Dendritic cell treated with granulocyte-macrophage colony-stimulating factor and Interleukin-4, amounts not matched to agents 40 ng/mL and 50 ng/mL, for 4 days (primary cell): Measurements from ENCODE around the gene GPS1.
A peak's percentile ranks its signal among the peaks of the same experiment; 100 is the strongest.

Experiments used
- H3K27ac Mint-ChIP-seq: one replicate; pipeline ENCODE4 v1.8.0; 2022; ENCODE audit warnings: mild to moderate bottlenecking, mixed read lengths
- H3K27me3 Mint-ChIP-seq: one replicate; pipeline ENCODE4 v1.8.0; 2022; ENCODE audit warnings: mild to moderate bottlenecking, mixed read lengths
- H3K36me3 Mint-ChIP-seq: one replicate; pipeline ENCODE4 v1.8.0; 2022; ENCODE audit warnings: low read depth, mixed read lengths
- H3K4me1 Mint-ChIP-seq: one replicate; pipeline ENCODE4 v1.8.0; 2022; ENCODE audit warnings: low read depth, mixed read lengths
- H3K4me3 Mint-ChIP-seq: one replicate; pipeline ENCODE4 v1.8.0; 2022; ENCODE audit warnings: mild to moderate bottlenecking, moderate library complexity, mixed read lengths
- H3K9me3 Mint-ChIP-seq: one replicate; pipeline ENCODE4 v1.8.0; 2022; ENCODE audit warnings: mixed read lengths
- intact Hi-C: fragments of 100-400 bp; cut with micrococcal nuclease; formaldehyde crosslinking; loops from one replicate; pipeline ENCODE4 v1.15.0; 2022

Gene GPS1

DNA sequence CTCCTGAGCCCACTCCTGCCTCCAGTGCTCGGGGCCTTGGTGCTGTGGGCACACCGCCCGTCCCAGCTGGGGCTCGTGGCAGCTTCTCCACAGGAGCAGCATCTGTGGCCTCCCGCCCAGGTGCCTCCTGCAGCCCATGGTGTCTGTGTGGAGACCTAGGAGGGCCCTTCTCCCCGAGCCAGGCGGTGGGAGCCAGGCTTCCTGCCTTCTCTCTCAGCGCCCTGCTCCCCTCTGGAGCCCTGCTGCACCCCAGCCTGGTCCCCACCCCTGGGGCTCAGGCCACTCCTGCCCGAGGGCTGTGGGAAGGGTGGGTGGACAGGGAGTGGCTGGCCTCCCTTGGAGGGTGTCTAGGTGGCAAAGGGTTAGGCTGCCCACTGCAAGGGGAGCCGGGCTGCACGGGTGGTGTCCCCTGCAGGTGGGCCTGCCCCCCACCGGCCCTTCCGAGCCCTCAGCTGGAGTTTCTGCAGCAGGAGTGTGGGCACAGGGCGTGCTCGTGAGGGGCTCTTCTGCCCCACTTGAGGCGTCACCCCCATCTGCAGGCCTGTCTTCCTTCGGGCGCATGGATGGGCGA, 40.0 kb upstream of the GPS1 start:
- Mint-ChIP-seq H3K4me3 (no peak overlapping the region), H3K9me3 (no peaks in the 10 kb centered on the region), H3K27ac (no peak overlapping the region), H3K27me3 (no peaks in the 10 kb centered on the region), H3K4me1 (no peaks in the 10 kb centered on the region), H3K36me3 (peaks cover 76% of the 10 kb centered on the region)
- intact Hi-C loops, result no loop called here

GRCh38 chr17:82012261-82012639, 39.4 kb upstream of the GPS1 start:
- Mint-ChIP-seq H3K27me3 (no peaks in the 10 kb centered on the region), H3K36me3 (peaks cover 80% of the 10 kb centered on the region), H3K9me3 (no peaks in the 10 kb centered on the region), H3K4me1 (no peaks in the 10 kb centered on the region), H3K27ac (no peak overlapping the region), H3K4me3 (no peak overlapping the region)
- intact Hi-C loops, result no loop called here

GRCh38 chr17:82012640-82013295, 38.9 kb upstream of the GPS1 start:
- Mint-ChIP-seq H3K36me3 (peaks cover 84% of the 10 kb centered on the region), H3K27ac (peak overlapping the region; percentile 20), H3K9me3 (no peaks in the 10 kb centered on the region), H3K27me3 (no peaks in the 10 kb centered on the region), H3K4me1 (no peaks in the 10 kb centered on the region), H3K4me3 (no peak overlapping the region)
- intact Hi-C loops, result no loop called here

DNA sequence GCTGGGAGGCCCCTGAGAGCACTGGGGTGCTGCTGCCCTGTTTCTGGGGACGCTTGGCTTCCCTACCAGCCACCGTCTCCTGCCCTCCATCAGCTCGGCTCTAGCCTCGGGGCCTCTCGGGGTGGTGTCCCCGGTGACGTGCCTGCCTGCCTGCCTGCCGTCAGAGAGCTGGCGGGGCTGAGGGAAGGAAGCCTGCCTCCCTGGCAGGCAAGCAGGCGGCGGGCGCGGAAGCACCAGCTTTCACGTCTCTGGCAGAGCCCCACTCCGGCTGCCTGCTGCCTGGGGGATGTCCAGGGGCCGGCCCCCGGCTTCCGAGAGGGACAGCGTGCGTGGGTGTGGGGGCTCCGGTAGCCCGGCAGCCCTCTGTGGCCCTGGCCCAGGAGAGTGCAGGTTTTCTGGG, 38.4 kb upstream of the GPS1 start:
- Mint-ChIP-seq H3K27ac (no peak overlapping the region), H3K36me3 (peaks cover 84% of the 10 kb centered on the region), H3K4me1 (no peaks in the 10 kb centered on the region), H3K9me3 (no peaks in the 10 kb centered on the region), H3K4me3 (no peak overlapping the region), H3K27me3 (no peaks in the 10 kb centered on the region)
- intact Hi-C loops, result no loop called here

DNA sequence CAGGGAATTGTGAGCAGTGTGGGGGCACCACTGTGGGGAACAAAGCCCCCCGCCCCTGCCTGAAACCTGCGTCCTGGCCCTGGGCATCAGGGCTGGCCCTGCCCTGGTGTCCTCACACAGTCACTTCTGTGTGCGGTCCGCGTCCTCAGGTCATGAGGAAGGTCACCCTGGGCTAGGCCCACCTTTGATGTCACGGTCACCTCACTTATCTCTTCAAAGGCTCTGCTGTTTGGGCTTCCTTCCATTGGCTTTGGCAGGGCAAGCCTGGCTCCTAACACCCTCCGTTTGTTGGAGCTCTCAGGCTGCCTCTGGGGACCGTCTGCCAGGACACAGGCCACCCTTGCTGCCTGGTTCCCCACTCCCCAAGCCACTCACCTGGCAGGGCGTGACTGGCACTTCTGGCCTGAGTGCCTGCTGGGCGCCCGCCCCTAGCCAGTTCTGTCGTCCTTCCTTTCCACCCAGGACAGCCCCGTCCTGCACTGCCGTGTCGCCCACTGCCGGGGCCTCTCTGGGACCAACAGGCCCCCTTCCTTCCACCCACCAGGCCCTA, 37.9 kb upstream of the GPS1 start:
- Mint-ChIP-seq H3K27ac (no peak overlapping the region), H3K36me3 (peaks cover 86% of the 10 kb centered on the region), H3K4me3 (no peak overlapping the region), H3K9me3 (no peaks in the 10 kb centered on the region), H3K27me3 (no peaks in the 10 kb centered on the region), H3K4me1 (no peaks in the 10 kb centered on the region)
- intact Hi-C loops, result no loop called here

DNA sequence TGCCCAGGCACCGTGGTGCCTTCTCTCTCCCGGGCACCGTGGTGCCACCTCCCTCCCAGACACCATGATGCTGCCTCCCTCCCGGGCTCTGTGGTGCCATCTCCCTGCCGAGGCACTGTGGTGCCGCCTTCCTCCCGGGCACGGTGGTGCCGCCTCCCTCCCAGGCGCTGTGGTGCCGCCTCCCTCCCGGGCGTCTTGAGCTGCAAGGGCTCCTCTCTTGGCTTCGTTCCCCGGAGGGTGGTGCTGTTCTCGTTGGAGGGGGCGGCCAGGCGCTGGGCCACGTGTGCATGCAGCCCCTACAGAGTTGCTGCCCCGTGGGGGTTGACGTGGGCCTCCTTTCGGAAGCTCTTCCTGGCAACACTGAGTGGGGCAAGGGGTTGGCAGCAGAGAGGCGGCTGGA, 37.3 kb upstream of the GPS1 start:
- no peak overlapping the region for H3K4me3 Mint-ChIP-seq
- H3K36me3 Mint-ChIP-seq, result peaks cover 86% of the 10 kb centered on the region
- no peaks in the 10 kb centered on the region for H3K27me3 Mint-ChIP-seq
- H3K27ac Mint-ChIP-seq, result no peak overlapping the region
- intact Hi-C loops, result no loop called here
- H3K9me3 Mint-ChIP-seq, result no peaks in the 10 kb centered on the region
- H3K4me1 Mint-ChIP-seq, result no peaks in the 10 kb centered on the region

DNA sequence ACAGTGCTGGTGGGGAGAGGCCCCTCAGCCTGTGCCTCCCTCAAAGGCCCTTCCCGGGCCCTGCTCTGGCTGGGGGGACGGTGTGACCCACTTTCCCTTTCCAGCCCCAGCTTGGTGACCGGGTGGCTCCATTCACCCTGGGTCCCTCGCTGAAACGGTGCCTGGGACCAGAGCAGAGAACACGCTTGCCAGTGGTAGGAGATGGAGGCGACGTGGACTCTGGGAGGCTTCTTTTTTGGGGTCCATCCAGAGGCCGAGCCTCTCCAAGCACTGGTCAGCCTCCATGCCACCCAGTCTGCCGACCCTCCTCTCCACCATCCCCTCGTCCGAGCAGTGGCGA, 36.8 kb upstream of the GPS1 start:
- intact Hi-C loops, result no loop called here
- no peaks in the 10 kb centered on the region for H3K9me3 Mint-ChIP-seq

DNA sequence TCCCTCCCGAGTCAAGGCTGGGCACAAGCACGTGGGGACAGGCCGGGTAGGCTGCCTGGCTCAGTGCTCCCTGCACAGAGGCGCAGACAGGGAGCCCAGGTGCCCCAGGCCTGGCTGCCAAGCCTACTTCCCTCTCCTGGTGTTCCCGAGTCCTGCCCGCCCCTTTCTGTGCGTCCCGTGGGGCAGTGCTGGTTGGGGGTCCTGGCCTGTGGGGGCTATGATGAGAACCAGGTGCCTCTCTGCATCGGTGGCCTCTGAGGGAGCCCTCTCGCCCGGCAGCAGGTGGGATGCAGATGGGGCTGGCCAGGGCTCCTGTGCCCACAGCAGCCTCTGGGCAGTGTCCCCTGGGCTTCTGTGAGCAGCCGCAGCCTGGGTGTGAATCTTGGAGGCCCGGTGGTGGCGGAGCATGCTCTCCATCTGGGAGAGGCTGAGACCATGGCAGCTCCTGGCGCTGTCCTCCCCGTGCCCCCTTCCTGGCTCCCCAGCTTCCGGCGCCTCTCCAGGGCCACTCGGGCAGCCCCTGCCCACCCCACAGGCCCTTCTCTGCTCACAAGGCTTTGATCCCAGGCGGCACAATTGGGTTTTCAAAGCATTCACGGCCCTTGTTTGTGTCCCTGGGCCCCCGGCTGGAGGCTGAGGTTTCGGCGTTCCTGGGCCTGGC, 36.3 kb upstream of the GPS1 start:
- Mint-ChIP-seq H3K27ac (no peak overlapping the region), H3K4me1 (peaks cover 7% of the 10 kb centered on the region), H3K36me3 (peaks cover 82% of the 10 kb centered on the region), H3K4me3 (no peak overlapping the region), H3K27me3 (no peaks in the 10 kb centered on the region), H3K9me3 (no peaks in the 10 kb centered on the region)
- intact Hi-C loops, result no loop called here

More for the DNA sequence above, 36.8 kb upstream of the GPS1 start:
- Mint-ChIP-seq H3K4me3 (no peak overlapping the region), H3K4me1 (peaks cover 2% of the 10 kb centered on the region), H3K27ac (no peak overlapping the region), H3K27me3 (no peaks in the 10 kb centered on the region), H3K36me3 (peaks cover 82% of the 10 kb centered on the region)

DNA sequence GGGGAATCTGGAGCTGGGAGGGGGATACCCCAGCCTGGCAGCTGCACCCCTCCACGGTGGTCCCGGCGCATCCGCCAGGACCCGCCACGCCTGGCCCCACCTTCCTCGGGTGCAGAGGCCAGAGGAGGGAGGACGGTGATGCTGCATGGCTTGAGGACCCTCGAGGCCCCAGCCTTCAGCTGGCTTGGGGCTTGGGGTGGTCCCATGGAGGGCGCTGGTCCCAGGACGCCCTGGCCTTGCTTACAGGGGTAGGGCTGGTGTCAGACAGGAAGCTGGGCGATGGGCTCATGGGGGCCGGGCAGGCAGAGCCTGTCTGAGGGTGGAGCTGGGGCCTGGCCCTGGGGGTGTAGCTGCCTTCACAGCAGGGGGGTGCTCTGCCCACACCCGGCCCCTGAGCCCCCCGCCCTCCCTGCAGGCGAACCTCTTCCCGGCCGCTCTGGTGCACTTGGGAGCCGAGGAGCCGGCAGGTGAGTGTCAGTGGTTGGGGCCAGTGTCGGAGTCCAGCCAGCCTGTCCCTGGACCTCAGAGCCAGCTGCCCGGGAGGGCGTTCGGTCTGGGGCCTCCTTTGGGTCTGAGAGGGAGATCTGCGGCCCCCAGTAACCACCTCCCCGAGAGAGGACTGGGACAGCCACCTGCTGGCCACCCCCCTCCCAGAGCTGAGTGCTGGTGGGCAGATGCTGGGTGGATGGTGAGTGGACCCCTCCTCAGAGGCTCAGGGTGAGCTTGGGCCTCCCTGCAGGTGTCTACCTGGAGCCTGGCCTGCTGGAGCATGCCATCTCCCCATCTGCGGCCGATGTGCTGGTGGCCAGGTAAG, 35.4 kb upstream of the GPS1 start:
- Mint-ChIP-seq H3K27me3 (no peaks in the 10 kb centered on the region), H3K36me3 (peaks cover 75% of the 10 kb centered on the region), H3K4me3 (no peak overlapping the region), H3K4me1 (peaks cover 15% of the 10 kb centered on the region), H3K9me3 (no peaks in the 10 kb centered on the region), H3K27ac (no peak overlapping the region)
- intact Hi-C loops, result no loop called here

DNA sequence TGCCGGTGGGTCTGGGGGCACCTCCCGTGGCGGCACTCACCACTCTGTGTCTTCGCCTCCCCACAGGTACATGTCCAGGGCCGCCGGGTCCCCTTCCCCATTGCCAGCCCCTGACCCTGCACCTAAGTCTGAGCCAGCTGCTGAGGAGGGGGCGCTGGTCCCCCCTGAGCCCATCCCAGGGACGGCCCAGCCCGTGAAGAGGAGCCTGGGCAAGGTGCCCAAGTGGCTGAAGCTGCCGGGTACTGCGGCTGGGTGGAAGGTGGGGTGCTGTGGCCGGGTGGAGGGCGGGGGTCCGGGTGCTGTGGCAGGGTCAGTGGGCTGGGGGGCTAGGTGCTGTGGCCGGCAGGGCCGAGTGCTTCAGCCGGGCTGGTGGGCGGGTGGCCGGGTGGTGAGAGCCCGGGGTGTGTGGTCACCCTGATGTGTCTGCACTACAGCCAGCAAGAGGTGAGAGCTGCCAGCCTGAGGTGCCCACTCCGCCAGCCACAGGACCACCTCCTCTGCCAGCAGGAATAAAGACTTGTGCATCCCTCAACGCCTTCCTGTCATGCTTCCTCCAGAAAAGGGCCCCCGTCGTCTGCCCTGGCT, 34.7 kb upstream of the GPS1 start:
- intact Hi-C loops, result no loop called here
- no peak overlapping the region for H3K27ac Mint-ChIP-seq
- H3K36me3 Mint-ChIP-seq, result peaks cover 69% of the 10 kb centered on the region
- peaks cover 22% of the 10 kb centered on the region for H3K4me1 Mint-ChIP-seq
- no peaks in the 10 kb centered on the region for H3K9me3 Mint-ChIP-seq
- no peak overlapping the region for H3K4me3 Mint-ChIP-seq
- no peaks in the 10 kb centered on the region for H3K27me3 Mint-ChIP-seq

DNA sequence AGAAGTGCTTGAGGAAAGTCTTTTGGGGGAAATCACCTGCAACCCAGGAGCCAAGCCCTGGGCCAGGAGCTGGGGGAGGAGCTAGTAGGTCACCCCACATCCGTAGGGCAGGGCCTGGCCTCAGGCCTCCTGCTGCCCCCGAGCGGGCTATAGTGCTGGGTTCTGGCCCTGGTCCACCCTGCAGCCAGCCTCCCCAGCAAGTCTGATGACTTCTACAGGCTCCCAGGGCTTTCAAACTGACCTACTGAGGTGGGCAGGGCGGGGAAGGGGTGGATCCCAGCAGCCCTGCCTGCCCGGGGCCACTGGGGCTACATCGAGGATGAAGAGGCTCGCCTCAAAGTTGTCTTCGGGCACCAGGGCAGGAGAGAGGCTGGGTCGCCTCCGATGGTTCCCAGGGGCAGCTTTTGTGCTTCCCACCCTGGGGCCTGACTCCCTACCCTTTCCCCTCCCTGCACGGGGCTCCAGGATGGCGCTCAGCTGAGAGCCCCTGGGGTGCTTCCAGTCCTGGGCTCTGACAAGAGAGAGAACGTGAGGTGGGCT, 34.0 kb upstream of the GPS1 start:
- no peaks in the 10 kb centered on the region for H3K27me3 Mint-ChIP-seq
- H3K27ac Mint-ChIP-seq, result no peak overlapping the region
- intact Hi-C loops, result no loop called here

DNA sequence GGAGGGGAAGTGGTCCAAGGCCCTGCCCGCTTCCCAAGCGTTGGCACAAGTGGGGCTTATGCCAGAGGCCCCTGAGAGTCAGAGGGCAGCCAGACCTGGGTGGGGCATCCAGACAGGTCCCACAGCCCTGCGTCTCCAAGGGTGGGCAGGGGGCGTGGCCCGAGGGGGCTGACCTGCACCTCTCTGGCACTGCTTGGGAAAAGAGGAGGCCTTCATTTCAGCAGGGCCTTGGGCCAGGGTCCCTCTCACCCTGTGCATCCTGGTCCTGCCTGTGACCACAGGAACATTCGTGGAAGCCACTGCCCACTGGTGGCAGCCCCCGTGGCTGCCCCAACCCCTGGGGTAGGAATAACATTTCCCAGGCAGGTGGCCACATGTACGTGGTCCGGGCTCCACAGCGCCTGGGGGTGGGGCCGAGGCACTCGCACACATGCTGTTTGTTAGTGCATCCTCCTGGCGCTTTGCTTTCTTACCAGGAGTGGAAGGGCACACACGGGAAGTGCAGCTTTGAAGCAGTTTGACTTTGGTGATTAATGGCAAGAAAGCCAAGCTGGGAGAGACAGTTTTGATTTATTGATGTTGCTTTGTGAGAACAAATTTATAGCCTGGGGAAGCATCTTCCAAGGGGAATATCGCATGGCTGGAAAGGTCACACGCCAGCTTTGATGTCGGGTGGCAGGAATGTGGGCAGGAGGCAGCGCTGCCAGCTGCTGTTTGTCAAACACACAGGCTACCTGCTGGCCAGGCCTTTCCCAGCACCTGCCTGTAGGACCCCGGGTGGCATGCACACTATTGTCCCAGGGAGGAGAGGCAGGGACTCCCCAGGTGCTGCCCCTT, 33.3 kb upstream of the GPS1 start:
- H3K4me3 Mint-ChIP-seq, result no peak overlapping the region
- intact Hi-C loops, result no loop called here
- H3K27ac Mint-ChIP-seq, result no peak overlapping the region
- H3K36me3 Mint-ChIP-seq, result peaks cover 65% of the 10 kb centered on the region
- peaks cover 24% of the 10 kb centered on the region for H3K4me1 Mint-ChIP-seq
- no peaks in the 10 kb centered on the region for H3K9me3 Mint-ChIP-seq
- no peaks in the 10 kb centered on the region for H3K27me3 Mint-ChIP-seq

More for the DNA sequence above, 34.0 kb upstream of the GPS1 start:
- H3K4me3 Mint-ChIP-seq, result no peak overlapping the region
- H3K36me3 Mint-ChIP-seq, result peaks cover 69% of the 10 kb centered on the region
- H3K9me3 Mint-ChIP-seq, result no peaks in the 10 kb centered on the region
- H3K4me1 Mint-ChIP-seq, result peaks cover 24% of the 10 kb centered on the region
